ENCODE results near the gene TXNDC11.
"Not testable (repeated sequence)": the region's sequence is repeated elsewhere in the genome, so short reads cannot be mapped to it uniquely, and the experiment has no call there.

Gene TXNDC11, protein sequence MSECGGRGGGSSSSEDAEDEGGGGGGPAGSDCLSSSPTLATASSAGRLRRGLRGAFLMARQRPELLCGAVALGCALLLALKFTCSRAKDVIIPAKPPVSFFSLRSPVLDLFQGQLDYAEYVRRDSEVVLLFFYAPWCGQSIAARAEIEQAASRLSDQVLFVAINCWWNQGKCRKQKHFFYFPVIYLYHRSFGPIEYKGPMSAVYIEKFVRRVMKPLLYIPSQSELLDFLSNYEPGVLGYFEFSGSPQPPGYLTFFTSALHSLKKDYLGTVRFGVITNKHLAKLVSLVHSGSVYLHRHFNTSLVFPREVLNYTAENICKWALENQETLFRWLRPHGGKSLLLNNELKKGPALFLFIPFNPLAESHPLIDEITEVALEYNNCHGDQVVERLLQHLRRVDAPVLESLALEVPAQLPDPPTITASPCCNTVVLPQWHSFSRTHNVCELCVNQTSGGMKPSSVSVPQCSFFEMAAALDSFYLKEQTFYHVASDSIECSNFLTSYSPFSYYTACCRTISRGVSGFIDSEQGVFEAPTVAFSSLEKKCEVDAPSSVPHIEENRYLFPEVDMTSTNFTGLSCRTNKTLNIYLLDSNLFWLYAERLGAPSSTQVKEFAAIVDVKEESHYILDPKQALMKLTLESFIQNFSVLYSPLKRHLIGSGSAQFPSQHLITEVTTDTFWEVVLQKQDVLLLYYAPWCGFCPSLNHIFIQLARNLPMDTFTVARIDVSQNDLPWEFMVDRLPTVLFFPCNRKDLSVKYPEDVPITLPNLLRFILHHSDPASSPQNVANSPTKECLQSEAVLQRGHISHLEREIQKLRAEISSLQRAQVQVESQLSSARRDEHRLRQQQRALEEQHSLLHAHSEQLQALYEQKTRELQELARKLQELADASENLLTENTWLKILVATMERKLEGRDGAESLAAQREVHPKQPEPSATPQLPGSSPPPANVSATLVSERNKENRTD

DNA sequence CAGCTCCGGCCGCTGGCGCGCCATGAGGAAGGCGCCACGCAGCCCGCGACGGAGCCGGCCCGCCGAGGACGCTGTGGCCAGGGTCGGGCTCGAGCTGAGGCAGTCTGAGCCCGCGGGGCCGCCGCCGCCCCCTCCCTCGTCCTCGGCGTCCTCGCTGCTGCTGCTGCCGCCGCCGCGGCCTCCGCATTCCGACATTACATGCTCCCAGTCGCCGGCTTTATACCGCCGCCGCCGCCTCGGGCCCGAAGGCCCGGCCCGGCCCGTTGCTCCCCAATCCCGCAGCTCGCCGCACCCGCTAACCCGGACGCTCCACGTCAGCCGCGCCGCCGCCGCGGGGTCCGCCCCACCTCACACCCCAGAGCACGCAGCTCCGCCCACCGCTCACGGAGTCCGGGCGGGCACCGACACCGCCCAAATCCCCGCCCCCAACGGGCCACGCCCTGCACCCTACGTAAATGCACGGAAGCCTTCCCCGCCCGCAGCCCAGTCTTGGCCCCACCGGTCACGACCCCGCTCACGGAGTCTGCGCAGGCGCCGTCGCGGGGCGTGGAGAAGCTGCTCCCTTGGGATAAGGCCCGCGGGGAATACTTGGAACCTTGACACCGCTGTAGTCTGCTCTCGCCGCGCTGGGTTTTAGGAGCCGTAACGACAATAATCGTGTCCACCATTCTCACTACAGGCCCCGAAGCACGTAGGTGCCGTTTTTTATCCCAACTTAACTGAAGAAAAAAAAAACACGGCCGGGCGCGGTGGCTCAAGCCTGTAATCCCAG, at the start of gene TXNDC11:
TSS of gene TXNDC11 (minus strand) at position 322 of the 772 bp plus-strand sequence. CDS start at position 195, 127 bp downstream.
- no peak for FAIRE-seq

DNA sequence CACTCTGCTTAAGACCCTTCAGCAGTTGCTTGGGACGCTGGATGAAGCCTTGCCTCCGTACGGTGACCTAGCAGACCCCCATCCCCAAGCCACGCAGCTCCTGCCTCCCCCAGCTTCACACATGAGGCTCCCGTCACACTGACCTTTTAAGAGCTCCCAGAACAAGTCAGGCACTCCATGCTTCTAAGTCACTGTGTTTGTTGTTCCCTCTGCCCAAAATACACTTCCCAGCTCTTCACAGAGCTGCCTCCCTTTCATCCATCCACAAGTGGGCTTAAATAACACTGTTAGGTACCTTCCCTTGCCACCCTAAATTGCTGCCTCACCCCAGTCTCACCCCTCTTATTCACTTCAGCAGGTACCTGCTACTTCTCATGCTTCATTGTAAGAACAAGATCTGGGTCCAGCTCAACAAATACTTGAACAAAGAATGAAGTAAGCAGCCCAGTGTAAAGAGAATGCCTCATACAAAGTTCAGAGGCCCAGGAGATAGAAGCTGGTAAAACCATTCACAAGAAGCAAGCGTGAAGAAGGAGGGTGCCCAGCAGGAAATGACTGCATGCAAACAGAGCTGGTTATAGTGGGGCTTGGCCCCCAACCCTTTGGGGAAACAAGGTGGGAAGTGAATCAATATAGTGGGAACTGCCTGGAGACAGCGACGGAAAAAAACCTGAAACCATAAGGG, 48.6 kb upstream of the TXNDC11 start:
- no peak for FAIRE-seq

DNA sequence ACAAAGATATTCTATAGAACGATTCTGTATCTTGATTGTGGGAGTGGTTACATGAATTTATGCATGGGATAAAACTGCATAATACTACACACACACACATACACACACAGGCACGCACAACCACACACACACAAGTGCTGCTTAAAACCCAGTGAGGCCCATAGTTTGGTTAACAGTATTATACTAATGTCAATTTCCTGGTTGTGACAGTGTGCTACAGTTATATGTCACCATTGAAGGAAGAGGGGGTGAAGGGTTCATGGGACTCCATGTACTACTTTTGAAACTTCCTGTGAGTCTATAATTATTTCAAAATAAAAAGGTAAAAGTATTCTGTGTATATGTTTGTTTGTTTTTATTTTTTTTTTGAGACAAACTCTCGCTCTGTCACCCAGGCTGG, 46.3 kb upstream of the TXNDC11 start:
- no peak for FAIRE-seq

DNA sequence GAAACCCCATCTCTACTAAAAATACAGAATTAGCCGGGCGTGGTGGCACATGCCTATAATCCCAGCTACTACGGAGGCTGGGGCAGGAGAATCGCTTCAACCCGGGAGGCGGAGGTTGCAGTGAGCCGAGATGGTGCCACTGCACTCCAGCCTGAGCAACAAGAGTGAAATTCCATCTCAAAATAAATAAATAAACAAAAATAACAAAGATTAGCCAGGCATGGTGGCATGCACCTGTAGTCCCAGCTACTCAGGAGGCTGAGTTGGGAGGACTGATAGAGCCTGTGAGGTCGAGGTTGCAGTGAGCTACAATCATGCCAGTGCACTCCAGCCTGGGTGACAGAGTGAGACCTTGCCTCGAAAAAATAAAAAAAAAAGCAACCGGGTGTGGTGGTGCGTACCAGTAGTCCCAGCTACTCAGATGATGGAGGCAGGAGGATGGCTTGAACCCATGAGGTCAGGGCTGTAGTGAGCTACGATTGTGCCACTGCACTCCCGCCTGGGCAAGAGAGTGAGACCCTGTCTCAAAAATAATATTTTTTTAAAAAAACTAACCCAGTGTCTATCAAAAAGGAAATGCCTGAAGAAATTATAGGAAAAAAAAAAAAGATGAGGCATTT, 42.4 kb upstream of the TXNDC11 start:
- FAIRE-seq, result not testable (repeated sequence)

DNA sequence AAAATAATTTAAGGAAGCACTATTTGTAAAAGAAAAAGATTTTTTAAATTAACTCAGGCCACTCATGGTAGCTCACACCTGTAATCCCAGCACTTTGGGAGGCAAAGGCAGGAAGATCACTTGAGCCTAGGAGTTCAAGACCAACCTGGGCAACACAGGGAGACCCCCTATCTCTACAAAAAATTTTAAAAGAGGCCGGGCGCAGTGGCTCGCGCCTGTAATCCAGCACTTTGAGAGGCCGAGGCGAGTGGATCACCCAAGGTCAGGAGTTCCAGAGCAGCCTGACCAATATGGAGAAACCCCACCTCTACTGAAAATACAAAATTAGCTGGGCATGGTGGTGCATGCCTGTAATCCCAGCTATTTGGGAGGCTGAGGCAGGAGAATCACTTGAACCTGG, 41.7 kb upstream of the TXNDC11 start:
- FAIRE-seq, result not testable (repeated sequence)

DNA sequence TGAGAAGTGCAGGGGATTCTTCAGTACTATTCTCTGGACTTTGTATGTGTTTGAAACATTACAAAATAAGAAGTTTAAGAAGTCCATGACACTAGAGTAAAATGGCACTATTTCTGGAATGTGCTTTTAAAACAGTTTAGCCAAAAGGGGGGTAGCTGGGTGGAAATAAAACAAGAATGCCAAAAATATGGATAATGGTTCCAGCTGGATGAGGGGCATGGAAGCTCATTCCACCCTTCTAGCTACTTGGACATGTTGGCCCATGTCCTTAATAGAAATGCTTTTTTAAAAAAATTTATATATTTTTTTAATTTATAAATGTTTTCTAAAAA, 41.3 kb upstream of the TXNDC11 start:
- no peak for FAIRE-seq

DNA sequence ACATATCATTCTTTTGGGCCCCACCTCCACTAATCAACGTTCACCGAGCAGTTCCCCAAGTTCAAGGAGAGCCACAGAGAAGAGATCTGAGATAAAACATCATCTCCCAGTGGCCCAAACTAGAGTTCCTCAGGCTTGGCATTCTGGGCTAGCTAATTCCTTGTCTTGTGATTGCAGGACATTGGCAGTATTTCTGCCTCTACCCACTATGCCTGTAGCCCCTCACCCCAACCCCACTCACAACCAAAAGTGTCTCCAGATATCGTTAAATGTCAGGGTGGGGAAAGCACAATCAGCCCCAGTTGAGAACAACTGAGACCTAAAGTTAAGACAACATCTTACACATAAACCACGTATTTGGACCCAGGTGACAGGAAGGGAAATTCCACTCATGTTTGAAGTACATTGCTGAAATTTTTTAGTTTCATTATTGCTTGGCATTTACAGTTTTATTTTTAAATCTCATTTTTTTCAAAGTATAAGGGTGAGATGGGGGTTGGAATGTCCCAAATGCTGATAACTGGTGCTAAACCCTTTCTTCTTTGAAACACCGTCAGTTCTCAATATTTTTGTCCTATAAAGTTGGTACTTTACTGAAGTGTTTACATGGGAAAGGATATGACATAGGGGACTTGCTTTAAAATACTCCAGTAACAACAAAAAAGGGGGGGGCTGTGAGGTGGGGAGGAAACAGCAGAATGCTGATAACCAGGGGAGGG, 40.8 kb upstream of the TXNDC11 start:
- FAIRE-seq, result no peak

DNA sequence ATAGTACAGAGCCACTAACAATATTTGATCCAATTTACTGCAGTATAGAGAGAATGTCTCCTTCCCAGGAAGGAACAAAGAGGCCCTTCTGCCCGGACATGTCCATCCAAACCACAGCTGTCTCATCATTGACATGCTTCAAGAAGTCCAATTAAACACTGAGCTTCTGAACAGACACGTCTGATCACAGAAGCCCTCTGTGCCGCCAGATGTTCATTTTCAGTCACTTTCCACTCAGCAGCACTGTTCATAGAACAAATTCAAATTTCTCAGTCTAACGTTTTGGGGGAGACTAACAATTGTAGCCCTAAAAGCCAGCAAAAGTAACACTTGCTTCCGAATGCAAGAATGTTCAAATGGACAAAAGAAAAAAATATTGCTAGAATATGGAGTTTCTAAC, 39.1 kb upstream of the TXNDC11 start:
- FAIRE-seq, result no peak

DNA sequence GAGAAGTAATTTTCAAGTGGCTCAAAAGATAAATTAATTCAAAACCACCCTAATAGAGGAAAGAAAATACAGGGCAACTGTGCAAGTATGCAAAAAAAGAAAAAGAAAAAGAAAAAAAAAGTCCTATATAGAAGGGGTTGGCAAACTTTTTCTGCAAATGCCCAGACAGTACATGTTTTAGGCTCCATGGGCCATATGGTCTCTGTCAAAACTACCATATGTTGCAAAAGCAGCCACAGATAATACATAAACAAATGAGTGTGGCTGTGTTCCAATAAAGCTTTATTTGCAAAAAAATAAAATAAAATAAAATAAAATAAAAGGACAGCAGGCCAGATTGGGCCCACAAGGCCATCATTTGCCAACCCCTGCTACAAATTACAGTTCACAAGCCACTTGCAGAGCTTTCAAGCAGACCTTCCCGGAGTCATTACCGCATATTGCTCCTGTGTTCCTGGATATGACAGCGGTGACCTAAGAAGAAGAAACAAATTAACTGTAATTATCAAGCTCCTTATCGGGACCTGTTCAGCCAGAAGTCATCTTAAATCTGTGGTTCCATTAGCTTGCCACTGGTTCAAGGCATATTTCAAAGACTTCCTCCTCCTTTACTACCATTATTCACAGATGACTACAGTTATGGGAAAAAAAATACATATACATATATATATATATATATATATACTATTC, 38.5 kb upstream of the TXNDC11 start:
- FAIRE-seq, result no peak

DNA sequence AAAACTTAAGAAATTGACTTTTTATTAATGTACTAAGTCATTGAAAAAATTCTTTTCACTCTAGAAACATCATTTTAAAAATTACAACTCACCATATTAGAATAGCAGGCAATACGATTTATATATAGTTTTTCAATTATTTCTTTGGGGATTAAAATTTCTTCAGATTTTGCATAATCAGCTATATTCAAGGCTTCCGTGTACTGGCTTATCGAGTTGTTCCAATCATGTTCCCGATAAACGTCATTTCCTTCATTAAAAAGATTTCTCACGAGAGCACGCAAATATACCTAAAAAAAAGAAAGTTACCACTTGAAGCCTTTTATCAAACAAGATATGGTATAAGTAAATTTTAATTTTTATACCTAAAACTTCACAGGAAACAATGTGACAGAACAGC, 36.4 kb upstream of the TXNDC11 start:
- FAIRE-seq, result no peak

DNA sequence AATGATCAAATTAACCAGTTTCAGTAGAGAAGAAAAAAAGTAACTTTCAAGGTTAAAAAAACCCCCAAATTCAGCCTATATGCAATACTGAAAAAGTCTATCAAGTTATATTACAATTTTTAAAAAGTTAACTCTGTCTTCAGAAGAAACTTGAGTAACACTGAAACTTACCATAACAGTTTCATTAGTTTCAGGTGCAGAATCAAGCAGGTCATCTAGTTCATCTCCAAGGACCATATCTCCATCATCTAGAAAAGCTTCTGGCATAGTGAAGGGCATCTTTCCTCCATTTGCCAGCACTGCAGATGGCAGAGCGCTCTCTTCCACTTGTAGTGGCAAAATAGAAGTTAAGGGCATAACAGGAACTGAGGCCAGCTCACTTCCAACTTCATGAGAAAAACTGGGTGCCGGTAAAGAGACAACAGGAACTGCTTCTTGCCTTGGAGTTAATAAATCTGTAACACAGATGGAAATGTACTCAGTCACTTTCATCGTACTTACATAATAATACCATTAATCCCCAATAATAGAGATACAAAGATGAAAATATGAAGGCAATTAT, 31.5 kb upstream of the TXNDC11 start:
- no peak for FAIRE-seq

DNA sequence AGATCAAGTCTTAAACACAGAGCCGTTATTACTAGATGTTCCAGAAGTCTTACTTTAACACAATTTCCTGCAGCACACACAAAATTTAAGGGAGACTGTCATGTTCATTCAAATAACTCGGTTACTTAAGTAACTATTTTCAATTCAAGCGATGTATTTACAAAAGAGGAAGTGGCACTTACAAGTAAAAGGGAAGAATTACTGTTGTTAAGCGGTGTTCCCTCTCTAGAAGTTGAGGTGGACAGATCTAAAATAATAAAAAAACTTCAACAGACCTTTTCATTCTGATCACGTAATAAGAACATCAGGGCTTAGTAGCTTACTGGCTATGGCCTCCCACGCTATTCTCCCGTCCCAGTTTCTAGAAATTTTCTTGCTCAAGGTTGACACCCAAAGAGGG, 26.2 kb upstream of the TXNDC11 start:
- no peak for FAIRE-seq

DNA sequence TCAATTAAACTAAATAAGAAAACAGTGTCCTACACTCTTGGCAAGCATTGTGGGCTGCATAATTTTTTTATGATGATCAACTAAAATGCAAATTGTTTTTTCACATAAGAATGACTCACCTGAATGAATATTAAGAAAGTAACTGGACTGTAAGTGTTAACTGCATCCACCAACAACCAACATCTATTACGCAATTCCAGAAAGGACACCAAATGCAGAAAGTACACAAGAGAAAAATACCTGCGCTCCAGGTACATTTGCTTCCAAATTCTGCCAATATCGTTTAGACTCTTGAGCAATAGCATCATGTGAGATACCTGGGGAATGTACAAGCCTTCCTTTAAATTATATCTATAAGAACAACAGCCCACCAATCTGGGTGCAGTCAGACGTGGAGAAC, 19.8 kb upstream of the TXNDC11 start:
- no peak for FAIRE-seq

DNA sequence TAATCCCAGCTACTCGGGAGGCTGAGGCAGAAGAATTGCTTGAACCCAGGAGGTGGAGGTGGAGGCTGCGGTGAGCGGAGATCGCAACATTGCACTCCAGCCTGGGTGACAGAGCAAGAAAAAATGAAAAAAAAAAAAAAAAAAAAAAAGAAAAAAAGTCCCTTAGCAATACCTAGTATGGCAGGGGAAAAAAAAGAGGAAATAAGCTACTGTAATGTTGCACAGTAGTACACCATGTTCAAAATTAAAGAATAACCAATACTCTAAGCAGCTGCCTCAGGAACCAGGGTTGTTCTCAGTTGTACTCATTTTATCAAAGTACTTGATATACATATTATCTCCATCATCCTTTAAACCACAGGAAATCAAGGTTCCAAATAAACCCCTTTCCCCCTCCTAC, 17.3 kb upstream of the TXNDC11 start:
- FAIRE-seq, result no peak

DNA sequence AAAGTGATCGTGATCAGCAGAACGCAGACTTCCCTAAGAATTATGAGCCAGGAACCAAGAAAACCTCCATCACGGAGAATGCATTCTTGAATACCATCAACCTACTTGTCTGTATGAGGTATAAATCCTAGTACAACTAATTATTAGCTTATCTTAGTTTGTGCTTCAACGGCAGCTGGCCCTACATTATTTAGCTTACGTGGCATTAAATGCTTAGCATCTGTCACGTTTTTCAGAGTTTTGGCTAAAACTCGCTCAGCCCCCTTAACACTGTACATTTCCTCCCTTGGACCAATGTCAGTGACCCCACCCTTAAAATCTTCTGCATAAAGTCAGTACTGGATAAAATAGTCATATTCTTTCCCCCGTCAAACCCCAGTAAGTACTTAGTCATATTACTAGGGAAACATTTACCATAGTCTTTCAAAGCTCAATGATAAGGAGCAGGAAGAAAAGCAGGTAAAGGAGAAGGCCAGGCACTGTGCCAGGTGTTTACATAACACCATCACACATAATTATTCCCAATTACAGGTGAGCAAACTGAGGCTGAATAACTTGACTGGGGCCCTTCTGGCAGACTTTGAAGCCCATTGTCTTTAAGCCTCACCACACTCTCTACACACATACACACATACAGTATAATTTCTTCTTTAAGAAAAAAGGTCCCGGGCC, 16.6 kb upstream of the TXNDC11 start:
- no peak for FAIRE-seq

DNA sequence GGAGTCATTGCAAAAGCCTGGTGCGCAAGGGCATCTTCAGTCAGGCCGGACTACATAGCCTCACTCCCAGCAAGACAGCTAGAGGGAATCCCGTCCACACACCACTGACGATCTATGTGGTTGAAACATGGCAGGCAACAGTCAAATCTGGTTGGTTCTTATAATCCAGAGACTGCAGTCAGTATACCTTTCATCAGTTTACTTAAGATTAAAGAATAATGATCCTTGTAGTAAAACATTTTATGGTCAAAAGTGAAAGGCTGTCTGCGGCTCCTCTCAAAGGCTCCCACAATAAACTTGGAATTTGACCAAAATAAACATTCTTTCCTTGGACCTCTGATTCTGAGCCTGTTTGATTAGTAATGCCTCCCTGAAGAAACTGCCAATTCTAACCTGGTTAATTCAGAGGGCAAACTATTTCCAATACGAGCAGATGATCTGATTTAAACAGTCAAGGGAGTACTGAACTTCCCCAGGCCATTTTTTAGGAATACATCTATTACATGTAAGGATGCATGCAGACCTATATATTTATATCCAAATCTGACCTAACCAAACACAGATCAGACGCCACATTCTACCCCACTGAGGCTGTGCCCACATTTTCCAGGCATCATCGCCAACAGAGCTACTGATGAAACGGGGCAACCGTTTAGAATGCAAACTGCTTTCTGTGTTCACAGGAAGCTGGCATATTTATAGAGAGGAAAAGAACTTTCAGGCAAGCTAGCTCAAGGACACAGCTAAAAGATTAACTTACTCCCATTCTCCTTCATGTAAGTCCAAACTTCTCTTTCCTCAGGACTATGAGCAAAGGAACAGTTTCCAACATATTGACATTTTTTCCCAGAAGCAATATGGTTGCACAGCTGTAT, 15.3 kb upstream of the TXNDC11 start:
- FAIRE-seq, result no peak

DNA sequence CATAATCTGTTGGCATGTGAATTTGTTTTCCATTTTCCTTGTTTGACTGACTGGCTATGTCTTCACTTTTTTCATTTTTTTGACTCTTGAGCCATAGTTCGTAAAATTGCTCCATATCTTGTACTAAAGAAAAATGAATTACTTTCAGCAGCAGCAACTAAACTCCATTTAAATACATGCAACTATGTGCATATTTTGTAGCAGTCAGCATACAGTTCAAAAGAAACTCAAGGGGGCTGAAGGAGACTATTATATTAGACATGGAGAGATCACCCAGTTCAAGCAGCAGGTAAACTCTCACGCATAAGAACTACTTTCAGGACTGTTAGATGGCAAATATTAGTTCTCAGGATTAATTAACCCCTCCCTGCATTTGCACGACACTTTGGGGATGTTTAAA, 13.6 kb upstream of the TXNDC11 start:
- no peak for FAIRE-seq

DNA sequence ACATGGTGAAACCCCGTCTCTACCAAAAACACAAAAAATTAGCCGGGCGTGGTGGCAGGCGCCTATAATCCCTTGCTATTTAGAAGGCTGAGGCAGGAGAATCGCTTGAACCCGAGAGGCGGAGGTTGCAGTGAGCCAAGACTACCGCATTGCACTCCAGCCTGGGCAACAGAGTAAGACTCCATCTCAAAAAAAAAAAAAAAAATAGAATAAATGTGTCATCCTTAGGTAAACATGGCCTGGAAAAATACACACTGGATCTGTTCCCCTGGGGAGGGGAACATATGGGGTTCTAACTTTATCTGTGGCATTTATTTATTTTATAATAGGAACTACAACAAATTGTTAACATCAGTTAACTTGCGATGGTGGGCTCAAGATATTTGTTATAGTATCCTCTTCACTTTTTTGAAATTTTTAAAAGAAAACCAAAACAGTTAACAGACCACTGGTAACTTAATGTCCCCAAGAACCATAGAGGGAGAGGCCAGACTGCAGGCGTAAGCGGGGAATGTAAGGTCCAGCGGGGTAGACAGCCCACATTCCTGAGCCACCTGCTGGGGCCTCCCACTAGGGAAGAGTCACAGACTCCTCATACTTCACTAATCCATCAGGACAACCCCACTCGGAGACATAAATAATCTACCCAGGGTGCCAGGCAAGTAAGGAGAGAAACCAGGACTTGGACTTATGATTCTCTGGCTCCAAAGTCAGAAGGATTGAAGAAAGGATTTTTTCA, 12.5 kb upstream of the TXNDC11 start:
- FAIRE-seq, result no peak

All from colon (tissue), 2 donors.